Hepatocyte (in vitro differentiated cells): ENCODE data around the gene ARL6IP5.

Experiments
- CTCF ChIP-seq: fragments of 200-600 bp; sonication (generic); IDR thresholded peaks from 2 replicates; pipeline ENCODE4 v1.5.1; 2016; ENCODE audit warnings: antibody characterized with exemption, mild to moderate bottlenecking; ENCODE audit not compliant: poor library complexity
- EZH2 ChIP-seq: fragments of 200-600 bp; sonication (generic); IDR thresholded peaks from 2 replicates; pipeline ENCODE4 v1.6.1; 2016; ENCODE audit warnings: antibody characterized with exemption, mild to moderate bottlenecking, borderline replicate concordance

GRCh38 chr3:69119681-69120080 is 34.9 kb downstream of the ARL6IP5 start:
- TF ChIP-seq EZH2: no peak
- TF ChIP-seq CTCF: no peak
